ENCODE data around the gene EPB41L4A.

- TF ChIP-seq CTCF (IDR thresholded peaks at IDR 0.05) (no peak), ZFX (IDR thresholded peaks at IDR 0.05; ENCODE audit: borderline replicate concordance) (no peak)
These were observed 134.8 kb downstream of the EPB41L4A start for GRCh38 chr5:112283943-112284929.
